GM12878 (cell line): Measurements from ENCODE around the gene FLYWCH2. TPM values are rescaled to one million over a fixed set of nuclear protein-coding genes. Genes with fewer than 3 reads are reported as not detected.

Experiments used
- ATAC-seq: fragments of 200-7000 bp; cut with Tn5 transposase; 3 replicates; pipeline ENCODE4 v1.9.1; 2020; ENCODE audit warnings: mild to moderate bottlenecking, moderate library complexity
- BruUV-seq: library from RNA; stranded (reverse); fragments of 400-500 nt; replicated peaks from 2 replicates; lab custom pipeline; 2021; lab: Mats Ljungman, UMichigan
- CTCF ChIA-PET: fragments of 300-600 bp; sonication (Branson Sonifier 250); formaldehyde crosslinking; extraction: SDS; loops from one replicate; lab custom pipeline; 2021; ENCODE audit warnings: inconsistent platforms; lab: Yijun Ruan, JAX
- POLR2A ChIA-PET: fragments of 350-600 bp; formaldehyde crosslinking; extraction: SDS; loops from one replicate; lab custom pipeline; 2021; ENCODE audit warnings: inconsistent platforms; lab: Charles Lee
- RAD21 ChIA-PET: fragments of 300-600 bp; sonication (Branson Sonifier 250); formaldehyde crosslinking; loops from one replicate; lab custom pipeline; 2023; ENCODE audit warnings: antibody characterized with exemption; ENCODE audit not compliant: unreplicated experiment; lab: Charles Lee
- SMC1A ChIA-PET: fragments of 300-600 bp; sonication (Branson Sonifier 250); formaldehyde crosslinking; loops from one replicate; lab custom pipeline; 2023; ENCODE audit not compliant: unreplicated experiment, uncharacterized antibody; lab: Charles Lee
- DNase-seq: peaks from one replicate; pipeline ENCODE4 v3.0.0-alpha.2; 2011; ENCODE audit warnings: low read depth, low spot score
- FAIRE-seq: peaks from 3 replicates; lab custom pipeline; 2011; peaks lifted over from hg19 to GRCh38; lab: Jason Lieb, UNC
- H2AFZ ChIP-seq: 2 replicates; pipeline ENCODE4 v1.6.0; 2011; ENCODE audit warnings: low read depth, low read length, control low read depth; ENCODE audit not compliant: control insufficient read depth
- H3K27ac ChIP-seq: 2 replicates; pipeline ENCODE4 v1.5.1; 2011; ENCODE audit warnings: control low read depth; ENCODE audit not compliant: control insufficient read depth, insufficient read depth
- H3K27me3 ChIP-seq, 2 experiments: replicated peaks in 1 of 2; 2 replicates each; pipeline versions ENCODE4 v1.6.0 to v1.6.1; 2011; ENCODE audit warnings: low read length in 1 of 2; ENCODE audit not compliant: control insufficient read depth in 2 of 2, insufficient read depth in 2 of 2
- H3K36me3 ChIP-seq, 2 experiments: 2 replicates each; pipeline ENCODE4 v1.5.1; 2011; ENCODE audit warnings: low read length in 1 of 2; ENCODE audit not compliant: control insufficient read depth in 2 of 2, insufficient read depth in 2 of 2
- H3K4me1 ChIP-seq: 2 replicates; pipeline ENCODE4 v1.6.1; 2011; ENCODE audit warnings: mild to moderate bottlenecking, low read length, moderate library complexity, mixed read lengths; ENCODE audit not compliant: control insufficient read depth, insufficient read depth
- H3K4me2 ChIP-seq: 2 replicates; pipeline ENCODE4 v1.6.0; 2011; ENCODE audit warnings: control low read depth; ENCODE audit not compliant: control insufficient read depth, insufficient read depth
- H3K4me3 ChIP-seq: fragments of 200-600 bp; sonication (generic); 2 replicates; pipeline ENCODE4 v1.5.1; 2016
- H3K79me2 ChIP-seq: 2 replicates; pipeline ENCODE4 v1.6.0; 2011; ENCODE audit warnings: low read length; ENCODE audit not compliant: control insufficient read depth, insufficient read depth
- H3K9ac ChIP-seq: 2 replicates; pipeline ENCODE4 v1.8.0; 2011; ENCODE audit warnings: low read length, control low read depth, mixed read lengths; ENCODE audit not compliant: control insufficient read depth, insufficient read depth
- H3K9me3 ChIP-seq: replicated peaks from 3 replicates; pipeline ENCODE4 v1.5.1; 2011; ENCODE audit warnings: mild to moderate bottlenecking, low read length; ENCODE audit not compliant: control insufficient read depth, insufficient read depth
- H4K20me1 ChIP-seq: 2 replicates; pipeline ENCODE4 v1.6.0; 2011; ENCODE audit not compliant: control insufficient read depth, insufficient read depth
- CBFB ChIP-seq: IDR thresholded peaks from 2 replicates; pipeline ENCODE4 v1.6.1; 2016; ENCODE audit warnings: antibody characterized with exemption, low read depth
- CTCF ChIP-seq, 3 experiments: IDR thresholded peaks in 2 of 3; conservative IDR thresholded peaks in 1 of 3; 2 replicates each; pipeline ENCODE4 v1.5.1; 2011; ENCODE audit warnings: low read depth in 3 of 3, low read length in 3 of 3, mild to moderate bottlenecking in 3 of 3, control low read depth in 2 of 3, moderate library complexity in 2 of 3, inconsistent platforms in 1 of 3, mixed read lengths in 1 of 3; ENCODE audit not compliant: control insufficient read depth in 2 of 3, insufficient read depth in 1 of 3; ENCODE audit errors: extremely low read depth in 1 of 3
- SMC3 ChIP-seq: IDR thresholded peaks from 2 replicates; pipeline ENCODE4 v1.6.1; 2011; ENCODE audit warnings: low read length, improper control_type of control experiment, borderline replicate concordance
- WGBS: methylation state at CpG from one replicate; pipeline ENCODE4 v1.1.6; 2016; ENCODE audit warnings: low lambda C conversion rate; ENCODE audit not compliant: insufficient replicate concordance, insufficient coverage; ENCODE audit errors: missing lambda C conversion rate; 5-methylcytosine and 5-hydroxymethylcytosine counted together
- in situ Hi-C: fragments of 300-500 bp; cut with MboI; formaldehyde crosslinking; loops from 9 replicates; pipeline ENCODE4 v1.14.3; 2018; ENCODE audit warnings: mixed read lengths
- intact Hi-C: fragments of 100-400 bp; cut with micrococcal nuclease; formaldehyde crosslinking; loops from one replicate; pipeline ENCODE4 v1.14.2; 2022; ENCODE audit not compliant: unreplicated experiment
- polyA plus RNA-seq, 11 experiments: library from polyadenylated mRNA; depleted of rRNA in 4 of 11; unstranded in 6 of 11; stranded (reverse) in 5 of 11; fragments of >200 nt; fragmentation: Nextera tagmentation in 4 of 11; fragmentation: Illumina TruSeq in 1 of 11; extraction: Ambion mirVana in 4 of 11; extraction: Trizol in 1 of 11; gene quantifications; 1 replicate in 1 of 11; 2 replicates in 10 of 11; pipeline versions ENCODE4 v1.2.1 to v1.2.3, GENCODE V29; 2011 to 2016; ENCODE audit warnings: inconsistent platforms in 2 of 11, missing spikeins in 2 of 11, low read depth in 1 of 11
- total RNA-seq, 4 experiments: library from RNA; depleted of rRNA in 3 of 4; stranded (reverse); fragments of >200 nt in 3 of 4; fragmentation: Illumina TruSeq in 1 of 4; extraction: Trizol in 1 of 4; gene quantifications; 2 replicates each; pipeline versions ENCODE4 v1.2.1 to v1.2.3, GENCODE V29; 2013 to 2021

The FLYWCH2 gene
- total and polyA plus RNA-seq, 10 of the 15 experiments (the other 5 are each of a cell fraction or from before 2014, with no cell fraction given): 0.27 to 43.1 (median 17.7) TPM

- Histone ChIP-seq H3K27ac (no peak overlapping the region), H3K9me3 (no peaks in the 10 kb centered on the region), H3K27me3 (no peaks in the 10 kb centered on the region), H3K9ac (no peak overlapping the region), H4K20me1 (no peaks in the 10 kb centered on the region), H2AFZ (no peak overlapping the region), H3K4me1 (peaks cover 3% of the 10 kb centered on the region; the same call in 1 of the 2 replicates), H3K36me3 (peaks cover 0 to 2% of the 10 kb centered on the region in 2 experiments; a peak in 1 of 4 replicates), H3K4me2 (peak overlapping the region; percentile 99), H3K79me2 (peaks cover 9% of the 10 kb centered on the region), H3K4me3 (peak overlapping the region; percentile 97; the same call in 1 of the 2 replicates)
- FAIRE-seq (no peak), DNase-seq (no peak), ATAC-seq (no peak)
- no peak for TF ChIP-seq CBFB
- in situ Hi-C loops (loop anchor here (5.0 kb wide), 1 partner anchor 36 kb away; no protein-coding TSS in a partner anchor), intact Hi-C loops (no loop called here)
- ChIA-PET RAD21 (no interaction called here), SMC1A (interaction anchor here (1.1 to 1.5 kb wide), 3 partner anchors 8 to 14 kb away, joined by 3 to 9 read pairs (median 5); no protein-coding TSS in a partner anchor), CTCF (interaction anchor here (1.0 to 1.8 kb wide), 4 partner anchors 10 to 49 kb away, joined by 3 to 8 read pairs (median 4); no protein-coding TSS in a partner anchor), POLR2A (interaction anchor here (0.6 kb wide), 1 partner anchor 69 kb away, joined by 6 read pairs; no protein-coding TSS in a partner anchor)
- 92% methylated on average over 7 of the region's 7 CpGs for WGBS
- BruUV-seq: no TSS peak
Measured at GRCh38 chr16:2913603-2914002, 30.6 kb downstream of the FLYWCH2 start.

GRCh38 chr16:2914233-2914632 is 31.2 kb downstream of the FLYWCH2 start:
- no peak for ATAC-seq
- no TSS peak for BruUV-seq
- Histone ChIP-seq H4K20me1 (no peaks in the 10 kb centered on the region), H2AFZ (no peak overlapping the region), H3K9ac (no peak overlapping the region), H3K4me1 (peaks cover 3% of the 10 kb centered on the region; the same call in 1 of the 2 replicates), H3K4me3 (no peak overlapping the region), H3K4me2 (no peak overlapping the region), H3K27me3 (no peaks in the 10 kb centered on the region), H3K79me2 (peaks cover 9% of the 10 kb centered on the region), H3K9me3 (no peaks in the 10 kb centered on the region), H3K36me3 (peaks cover 0 to 2% of the 10 kb centered on the region in 2 experiments; a peak in 1 of 4 replicates), H3K27ac (no peak overlapping the region)
- ChIA-PET POLR2A (interaction anchor here (0.6 kb wide), 1 partner anchor 39 kb away, joined by 3 read pairs; no protein-coding TSS in a partner anchor), CTCF (interaction anchor here (1.5 to 7.2 kb wide), 3 partner anchors 13 to 46 kb away, joined by 5 to 80 read pairs (median 8); no protein-coding TSS in a partner anchor), RAD21 (interaction anchor here (0.7 kb wide), 1 partner anchor 138 kb away, joined by 4 read pairs; no protein-coding TSS in a partner anchor), SMC1A (no interaction called here)
- WGBS: 98% methylated on average over 12 of the region's 12 CpGs
- in situ Hi-C loops: loop anchor here (5.0 kb wide), 1 partner anchor 37 kb away; no protein-coding TSS in a partner anchor
- TF ChIP-seq SMC3 (no peak), CTCF (IDR thresholded peaks at IDR 0.05 in 2 of 3, conservative IDR thresholded peaks at IDR 0.05 in 1 of 3; ENCODE audit: control insufficient read depth in 2 of 3, extremely low read depth in 1 of 3, insufficient read depth in 1 of 3, low read depth in 3 of 3, low read length in 3 of 3) (0 out of 6 replicates have a peak, but pooled peaks of 1 of the 3 experiments have one; percentile 7)
- no peak for FAIRE-seq
- intact Hi-C loops: no loop called here
- DNase-seq: no peak
